Measurements from ENCODE around the gene TAPBPL.

TAPBPL gene

DNA sequence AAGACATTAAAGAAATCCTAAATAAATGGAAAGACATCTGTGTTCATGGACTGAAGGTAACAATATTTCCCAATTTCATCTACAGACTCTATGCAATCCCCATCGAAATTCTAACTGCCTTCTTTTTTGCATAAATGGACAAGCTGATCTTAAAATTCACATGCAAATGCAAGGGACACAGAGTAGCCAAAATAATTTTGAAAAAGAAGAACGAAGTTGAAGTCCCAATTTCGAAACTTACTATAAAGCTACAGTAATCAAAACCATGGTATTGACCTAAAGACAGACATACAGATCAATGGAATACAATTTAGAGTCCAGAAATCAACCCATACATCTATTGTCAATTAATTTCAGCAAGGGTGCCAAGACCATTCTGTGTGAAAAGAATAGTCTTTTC is 23.5 kb upstream of the TAPBPL start:
- H3K4me3 ChIP-seq (ENCODE audit: low read depth, low read length): peak overlapping the region; percentile 8
- TF ChIP-seq, protein P1, sequence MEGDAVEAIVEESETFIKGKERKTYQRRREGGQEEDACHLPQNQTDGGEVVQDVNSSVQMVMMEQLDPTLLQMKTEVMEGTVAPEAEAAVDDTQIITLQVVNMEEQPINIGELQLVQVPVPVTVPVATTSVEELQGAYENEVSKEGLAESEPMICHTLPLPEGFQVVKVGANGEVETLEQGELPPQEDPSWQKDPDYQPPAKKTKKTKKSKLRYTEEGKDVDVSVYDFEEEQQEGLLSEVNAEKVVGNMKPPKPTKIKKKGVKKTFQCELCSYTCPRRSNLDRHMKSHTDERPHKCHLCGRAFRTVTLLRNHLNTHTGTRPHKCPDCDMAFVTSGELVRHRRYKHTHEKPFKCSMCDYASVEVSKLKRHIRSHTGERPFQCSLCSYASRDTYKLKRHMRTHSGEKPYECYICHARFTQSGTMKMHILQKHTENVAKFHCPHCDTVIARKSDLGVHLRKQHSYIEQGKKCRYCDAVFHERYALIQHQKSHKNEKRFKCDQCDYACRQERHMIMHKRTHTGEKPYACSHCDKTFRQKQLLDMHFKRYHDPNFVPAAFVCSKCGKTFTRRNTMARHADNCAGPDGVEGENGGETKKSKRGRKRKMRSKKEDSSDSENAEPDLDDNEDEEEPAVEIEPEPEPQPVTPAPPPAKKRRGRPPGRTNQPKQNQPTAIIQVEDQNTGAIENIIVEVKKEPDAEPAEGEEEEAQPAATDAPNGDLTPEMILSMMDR (IDR thresholded peaks at IDR 0.05; ENCODE audit: insufficient read depth, low read depth, low read length, missing control alignments): no peak
- DNase-seq (ENCODE audit: low read depth): peak; percentile 42

DNA sequence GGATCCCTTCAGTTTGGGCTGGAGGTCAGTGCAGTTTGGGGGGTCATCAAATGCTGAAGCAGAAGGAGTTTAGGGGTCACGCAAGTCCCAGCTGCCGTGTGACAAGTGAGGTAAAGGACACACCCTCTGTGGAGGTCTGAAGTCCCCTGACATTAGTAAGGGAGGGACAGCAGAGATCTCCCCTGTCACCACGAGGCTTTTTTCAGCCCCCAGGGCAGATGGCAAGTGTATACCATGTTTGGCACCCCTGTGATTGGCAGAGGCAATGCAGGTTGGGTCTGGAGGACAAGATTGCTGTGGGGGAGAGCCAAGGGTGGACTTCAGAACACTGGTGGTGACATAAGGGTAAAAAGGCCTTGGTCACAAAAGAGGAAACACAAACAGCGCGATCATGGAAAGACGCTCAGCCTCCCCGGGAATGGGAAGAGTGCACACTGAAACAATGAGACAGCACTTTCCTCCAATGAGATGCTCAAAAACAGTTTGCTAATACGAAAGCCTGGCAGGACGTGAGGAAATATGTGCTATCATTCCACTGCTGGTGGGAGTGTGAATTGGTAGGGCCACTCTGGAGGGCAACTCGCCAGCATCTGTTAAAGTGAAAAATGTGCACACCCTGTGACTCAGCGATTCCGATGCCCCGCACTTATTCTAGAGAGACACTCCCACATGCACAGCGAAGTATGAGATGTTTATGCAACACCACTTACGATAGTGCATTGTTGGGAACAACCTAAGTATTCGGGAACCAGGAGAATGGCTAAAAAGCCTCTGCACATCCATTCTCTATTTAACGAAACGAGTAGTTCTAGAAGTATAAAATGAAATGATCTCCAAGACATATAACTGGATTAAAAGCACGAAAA is 21.5 kb upstream of the TAPBPL start:
- H3K4me3 ChIP-seq (ENCODE audit: low read depth, low read length): peak overlapping the region; percentile 30
- TF ChIP-seq, protein P1 (IDR thresholded peaks at IDR 0.05; ENCODE audit: insufficient read depth, low read depth, low read length, missing control alignments): no peak
- DNase-seq (ENCODE audit: low read depth): peak; percentile 71

DNA sequence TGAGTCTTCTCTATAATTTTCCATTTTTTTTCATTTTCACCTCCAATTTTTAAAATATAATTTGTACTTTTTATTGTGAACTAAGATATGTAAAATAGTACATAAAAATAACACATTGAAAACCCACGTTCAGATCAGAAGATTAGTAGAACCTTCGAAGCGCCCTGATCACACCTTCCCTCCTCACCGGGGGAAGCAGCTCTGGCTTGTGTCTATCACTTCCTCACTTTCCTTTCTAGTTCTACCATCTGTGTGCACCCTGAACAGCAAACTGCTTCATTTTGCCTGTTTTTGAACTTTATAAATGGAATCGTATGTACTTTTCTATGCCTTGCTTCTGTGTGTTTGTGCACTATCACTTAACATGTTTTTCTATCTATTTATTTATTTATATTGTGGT is 18.9 kb upstream of the TAPBPL start:
- peak overlapping the region; percentile 41 for H3K4me3 ChIP-seq (ENCODE audit: low read depth, low read length)
- TF ChIP-seq, protein P1 (IDR thresholded peaks at IDR 0.05; ENCODE audit: insufficient read depth, low read depth, low read length, missing control alignments): no peak
- peak; percentile 50 for DNase-seq (ENCODE audit: low read depth)

DNA sequence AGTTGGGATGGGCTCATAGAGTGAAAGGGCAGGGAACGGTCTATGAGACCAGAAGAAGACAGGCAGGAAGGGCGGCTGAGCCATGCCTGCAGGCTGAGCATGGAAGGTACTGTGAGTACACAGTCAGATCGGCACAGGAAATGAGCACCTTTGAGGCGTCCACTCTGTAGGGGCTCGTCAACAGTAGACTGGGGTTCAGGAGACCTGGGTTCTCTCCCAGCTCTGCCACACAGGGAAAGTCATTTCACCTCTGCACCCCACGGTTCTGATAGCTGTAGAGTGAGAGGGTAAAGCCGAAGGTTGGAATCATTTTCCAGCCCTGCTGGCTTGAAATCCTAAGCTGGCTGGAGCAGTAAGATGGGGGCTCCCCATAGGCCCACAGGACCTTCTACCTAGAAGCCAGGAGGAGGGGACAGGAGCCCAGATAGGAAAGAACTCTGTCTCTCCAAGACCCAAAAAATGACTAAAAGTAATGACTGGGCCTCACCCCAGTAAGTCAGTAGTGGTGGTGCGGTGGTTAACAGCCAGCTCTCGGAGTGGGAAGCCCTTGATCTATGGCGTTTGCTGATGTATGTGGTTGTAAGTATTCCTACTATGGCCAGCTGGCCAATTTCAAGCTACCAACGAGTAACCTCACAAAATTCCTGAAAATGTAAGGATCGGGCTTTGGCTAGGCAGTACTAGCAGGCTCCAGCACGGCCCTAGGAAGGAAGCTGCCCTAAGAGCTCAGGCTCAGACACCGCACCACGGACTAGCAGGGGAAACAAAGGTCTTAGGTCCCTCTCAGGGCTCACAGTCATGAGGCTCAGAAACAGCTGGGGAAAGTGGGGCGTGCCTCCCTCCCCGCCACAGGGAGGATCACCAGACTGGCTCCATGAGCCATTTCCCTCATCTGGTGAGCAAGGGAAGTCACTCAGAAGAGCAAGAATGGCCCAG is 17.4 kb upstream of the TAPBPL start:
- peak; percentile 73 for DNase-seq (ENCODE audit: low read depth)
- TF ChIP-seq, protein P1 (IDR thresholded peaks at IDR 0.05; ENCODE audit: insufficient read depth, low read depth, low read length, missing control alignments): no peak
- H3K4me3 ChIP-seq (ENCODE audit: low read depth, low read length): no peak overlapping the region

DNA sequence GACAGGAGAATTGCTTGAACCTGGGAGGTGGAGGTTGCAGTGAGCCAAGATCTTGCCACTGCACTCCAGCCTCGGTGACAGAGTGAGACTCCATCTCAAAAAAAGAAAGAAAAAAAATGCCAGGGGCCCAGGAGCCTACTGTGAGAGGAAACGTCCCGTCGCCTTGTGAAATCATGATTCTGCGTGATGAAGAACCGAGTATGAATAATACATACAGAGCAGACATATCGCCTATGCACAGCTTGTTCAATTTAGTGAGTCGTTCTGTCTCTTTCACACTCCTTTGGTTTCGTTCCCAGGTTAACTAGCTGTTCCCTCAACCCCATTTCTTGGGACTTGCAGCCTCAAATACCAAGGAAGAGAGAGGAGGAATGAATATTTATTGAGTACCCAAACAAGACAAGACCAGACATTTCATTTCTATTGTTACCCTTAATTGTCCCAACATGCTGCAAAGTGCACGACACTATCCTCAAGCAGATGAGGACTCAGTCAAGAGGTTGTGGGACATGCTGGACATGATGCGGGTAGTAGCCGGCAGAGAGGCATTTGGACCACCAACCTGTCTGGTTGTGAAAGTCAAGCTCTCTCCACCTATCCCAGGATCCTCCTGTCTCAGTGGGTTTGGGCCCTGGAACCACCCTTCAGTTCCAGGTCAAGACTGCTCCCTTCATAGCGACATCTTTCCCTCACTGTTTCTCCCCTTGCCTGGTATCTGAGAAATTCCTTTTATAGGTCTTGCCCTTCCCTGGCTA is 15.7 kb upstream of the TAPBPL start:
- no peak overlapping the region for H3K4me3 ChIP-seq (ENCODE audit: low read depth, low read length)
- DNase-seq (ENCODE audit: low read depth): no peak
- TF ChIP-seq, protein P1 (IDR thresholded peaks at IDR 0.05; ENCODE audit: insufficient read depth, low read depth, low read length, missing control alignments): no peak

DNA sequence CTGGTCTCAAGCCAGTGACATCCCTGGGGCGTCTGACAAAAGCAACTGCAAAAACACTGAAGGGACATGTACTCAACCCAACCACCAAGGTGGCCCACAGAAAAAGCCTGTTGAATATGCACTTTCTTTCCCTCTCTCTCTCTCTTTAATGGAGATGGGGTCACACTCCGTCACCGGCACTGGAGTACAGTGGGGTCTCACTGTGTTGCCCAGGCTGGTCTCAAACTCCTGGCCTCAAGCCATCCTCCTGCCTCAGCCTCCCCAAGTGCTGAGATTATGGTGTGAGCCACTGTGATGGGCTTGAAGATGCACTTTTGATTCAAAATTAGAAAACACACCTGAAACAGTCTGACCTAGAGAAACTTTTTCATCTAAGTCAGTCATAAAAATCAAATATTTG is 14.3 kb upstream of the TAPBPL start:
- no peak overlapping the region for H3K4me3 ChIP-seq (ENCODE audit: low read depth, low read length)
- DNase-seq (ENCODE audit: low read depth): no peak
- TF ChIP-seq, protein P1 (IDR thresholded peaks at IDR 0.05; ENCODE audit: insufficient read depth, low read depth, low read length, missing control alignments): no peak

Measured in GM12865 (cell line).